Fibroblast of skin of right quadriceps (primary cell): Measurements from ENCODE around the gene LGALS7.
"Not testable (repeated sequence)": the region's sequence is repeated elsewhere in the genome, so short reads cannot be mapped to it uniquely, and the experiment has no call there.

Experiments used
- DNase-seq: peaks from one replicate; pipeline ENCODE4 v3.0.0-alpha.2; 2013

The LGALS7 gene

DNA sequence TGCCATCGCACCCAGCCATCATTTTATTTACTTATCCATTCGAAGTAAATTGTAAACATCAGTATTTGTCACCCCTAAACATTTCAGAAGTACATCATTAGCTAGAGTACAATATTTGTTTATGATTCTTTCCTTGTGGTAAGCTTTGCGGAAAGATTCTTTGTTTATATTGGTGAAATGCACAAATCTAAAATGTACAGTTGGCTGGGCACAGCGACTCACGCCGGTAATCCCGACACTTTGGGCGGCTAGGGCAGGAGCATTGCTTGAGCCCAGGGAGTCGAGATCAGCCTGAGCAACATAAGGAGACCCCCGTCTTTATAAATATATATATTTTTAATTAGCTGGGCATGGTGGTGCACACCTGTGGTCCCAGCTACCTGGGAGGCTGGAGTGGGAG lies 25.8 kb upstream of the LGALS7 start:
- no peak for DNase-seq

DNA sequence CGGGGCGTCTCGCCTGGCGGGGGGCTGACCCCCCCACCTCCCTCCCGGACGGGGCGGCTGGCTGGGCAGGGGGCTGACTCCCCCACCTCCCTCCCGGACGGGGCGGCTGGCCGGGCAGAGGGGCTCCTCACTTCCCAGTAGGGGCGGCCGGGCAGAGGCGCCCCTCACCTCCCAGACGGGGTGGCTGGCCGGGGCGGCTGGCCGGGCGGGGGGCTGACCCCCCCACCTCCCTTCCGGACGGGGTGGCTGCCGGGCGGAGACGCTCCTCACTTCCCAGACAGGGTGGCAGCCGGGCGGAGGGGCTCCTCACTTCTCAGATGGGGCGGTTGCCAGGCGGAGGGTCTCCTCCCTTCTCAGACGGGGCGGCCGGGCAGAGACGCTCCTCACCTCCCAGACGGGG lies 24.5 kb upstream of the LGALS7 start:
- DNase-seq = not testable (repeated sequence)

DNA sequence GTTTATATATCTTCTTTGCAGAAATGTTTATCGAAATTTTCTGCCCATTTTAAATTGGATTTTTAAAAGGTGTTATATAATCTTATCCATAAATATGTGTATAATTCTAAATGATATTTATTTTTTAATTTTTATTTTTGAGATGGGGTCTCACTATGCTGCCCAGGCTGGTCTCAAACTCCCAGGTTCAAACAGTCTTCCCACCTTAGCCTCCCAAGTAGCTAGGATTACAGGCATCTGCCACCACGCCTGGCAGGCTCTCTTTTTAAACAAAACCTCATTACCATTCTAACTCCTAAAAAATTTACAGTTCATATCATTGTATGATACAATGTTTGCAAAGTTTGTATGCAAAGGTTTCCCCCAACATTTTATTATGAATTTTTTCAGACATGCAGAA lies 22.8 kb upstream of the LGALS7 start:
- DNase-seq = no peak

DNA sequence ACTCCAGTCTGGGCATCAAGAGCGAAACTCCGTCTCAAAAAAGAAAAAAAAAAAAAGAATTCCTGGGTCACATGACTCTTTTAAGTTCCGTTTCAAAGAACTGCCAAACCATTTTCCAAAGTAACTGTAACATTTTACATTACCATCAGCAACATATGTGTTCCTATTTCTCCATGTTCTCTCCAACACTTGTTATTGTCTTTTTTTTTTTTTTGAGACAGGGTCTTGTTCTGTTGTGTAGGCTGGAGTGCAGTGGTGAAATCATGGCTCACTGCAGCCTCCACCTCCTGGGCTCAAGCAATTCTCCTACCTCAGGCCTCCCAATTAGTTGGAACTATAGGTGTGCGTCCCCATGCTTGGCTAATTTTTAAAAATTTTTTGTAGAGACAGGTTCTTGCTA lies 22.2 kb upstream of the LGALS7 start:
- no peak for DNase-seq

DNA sequence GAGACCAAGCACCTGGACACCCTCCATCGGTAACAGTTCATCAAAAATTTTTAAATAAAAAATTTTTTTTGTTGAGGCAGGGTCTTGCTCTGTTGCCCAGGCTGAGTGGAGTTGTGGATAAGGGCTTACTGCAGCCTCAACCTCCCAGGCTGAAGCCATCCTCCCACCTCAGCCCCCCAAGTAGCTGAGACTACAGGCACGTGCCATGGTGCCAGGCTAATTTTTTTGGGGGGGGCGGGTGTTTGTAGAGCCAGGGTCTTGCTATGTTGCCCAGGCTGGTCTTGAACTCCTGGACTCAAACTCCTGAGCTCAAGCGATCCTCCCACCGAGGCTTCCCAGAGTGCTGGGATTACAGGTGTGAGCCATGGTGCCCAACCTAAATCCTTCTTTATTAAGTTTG lies 20.4 kb upstream of the LGALS7 start:
- DNase-seq = no peak

DNA sequence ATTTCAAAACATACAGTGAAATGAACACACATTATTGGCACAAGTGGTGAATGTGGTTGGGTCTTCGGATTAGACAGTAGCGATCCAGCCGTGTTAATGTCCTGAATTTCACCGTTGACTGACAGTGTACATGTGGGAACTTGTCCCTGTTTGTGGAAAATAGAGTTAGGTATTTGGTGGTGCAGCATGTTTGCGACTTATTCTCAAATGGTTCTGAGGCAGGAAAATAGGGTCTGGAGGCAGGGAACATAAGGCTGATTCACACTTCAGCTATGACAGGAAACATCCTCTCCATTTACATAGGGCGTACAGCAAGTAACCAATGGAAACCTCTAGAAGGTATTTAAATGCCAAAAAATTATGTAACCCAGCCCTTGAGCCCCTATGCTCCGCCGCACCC lies 19.9 kb upstream of the LGALS7 start:
- peak; percentile 51 for DNase-seq

DNA sequence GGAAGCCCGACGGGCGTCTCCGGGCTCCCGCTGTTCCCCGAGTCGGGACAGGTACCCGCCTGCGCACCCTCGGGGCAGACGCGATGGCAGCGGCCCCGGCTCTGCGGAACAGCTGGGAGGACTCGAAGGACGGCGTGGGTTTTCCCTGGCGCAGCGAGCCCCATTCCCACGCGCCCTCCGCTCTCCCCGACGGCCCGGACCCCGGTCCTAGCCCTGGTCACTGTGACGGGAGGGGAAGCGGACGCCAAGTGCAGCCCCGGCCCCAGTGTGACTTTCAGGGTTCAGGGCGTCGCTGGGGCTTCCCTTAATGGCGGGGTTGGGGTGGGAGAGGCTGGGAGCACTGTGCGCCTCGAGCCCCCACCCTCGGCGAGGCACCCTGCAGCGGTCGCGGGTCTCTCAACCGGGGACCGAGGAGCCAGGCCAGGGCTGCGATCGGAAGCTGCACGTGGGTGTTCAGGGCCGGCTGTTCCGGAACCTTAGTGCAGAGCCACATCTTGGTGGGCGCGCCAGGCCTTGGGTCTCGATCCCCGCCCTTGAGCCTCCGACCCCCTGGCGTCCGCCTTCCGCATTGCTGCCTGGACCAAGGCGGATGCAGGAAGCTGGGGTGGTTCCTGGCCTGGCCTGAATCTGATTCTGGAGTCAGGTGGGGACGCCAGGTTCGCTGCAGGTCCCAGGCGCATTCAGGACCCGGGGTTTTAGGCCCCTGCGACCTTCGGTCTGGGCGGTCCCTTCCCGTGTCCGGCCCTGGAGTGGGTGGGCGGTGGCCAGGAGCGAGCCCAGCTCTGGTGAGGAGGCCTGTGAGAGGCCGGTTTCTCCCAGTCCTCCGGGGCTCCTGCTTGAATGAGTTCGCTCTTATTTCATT lies 19.2 kb upstream of the LGALS7 start:
- no peak for DNase-seq

DNA sequence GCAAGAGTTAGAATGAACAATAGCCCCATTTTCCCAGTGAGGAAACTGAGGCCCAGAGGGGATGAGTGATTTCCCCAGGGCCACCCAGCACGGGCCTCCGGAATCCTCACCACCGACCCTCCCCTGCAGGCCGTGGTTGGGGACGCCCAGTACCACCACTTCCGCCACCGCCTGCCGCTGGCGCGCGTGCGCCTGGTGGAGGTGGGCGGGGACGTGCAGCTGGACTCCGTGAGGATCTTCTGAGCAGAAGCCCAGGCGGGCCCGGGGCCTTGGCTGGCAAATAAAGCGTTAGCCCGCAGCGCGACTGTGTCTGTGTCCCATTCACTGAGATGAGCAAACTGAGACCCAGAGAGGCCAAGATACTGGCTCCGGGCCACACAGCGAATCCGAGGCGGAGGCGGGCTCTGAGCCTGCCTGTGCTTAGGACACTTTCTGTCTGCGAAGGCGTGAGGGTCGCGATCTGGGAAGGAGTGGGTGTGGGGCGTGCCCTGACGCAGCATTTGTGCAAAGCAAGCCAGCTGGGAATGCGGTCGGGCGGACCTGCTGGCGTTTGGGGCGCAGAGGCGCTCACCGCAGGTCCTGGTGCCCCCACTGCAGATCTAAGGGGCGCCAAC lies 18.2 kb upstream of the LGALS7 start:
- not testable (repeated sequence) for DNase-seq

DNA sequence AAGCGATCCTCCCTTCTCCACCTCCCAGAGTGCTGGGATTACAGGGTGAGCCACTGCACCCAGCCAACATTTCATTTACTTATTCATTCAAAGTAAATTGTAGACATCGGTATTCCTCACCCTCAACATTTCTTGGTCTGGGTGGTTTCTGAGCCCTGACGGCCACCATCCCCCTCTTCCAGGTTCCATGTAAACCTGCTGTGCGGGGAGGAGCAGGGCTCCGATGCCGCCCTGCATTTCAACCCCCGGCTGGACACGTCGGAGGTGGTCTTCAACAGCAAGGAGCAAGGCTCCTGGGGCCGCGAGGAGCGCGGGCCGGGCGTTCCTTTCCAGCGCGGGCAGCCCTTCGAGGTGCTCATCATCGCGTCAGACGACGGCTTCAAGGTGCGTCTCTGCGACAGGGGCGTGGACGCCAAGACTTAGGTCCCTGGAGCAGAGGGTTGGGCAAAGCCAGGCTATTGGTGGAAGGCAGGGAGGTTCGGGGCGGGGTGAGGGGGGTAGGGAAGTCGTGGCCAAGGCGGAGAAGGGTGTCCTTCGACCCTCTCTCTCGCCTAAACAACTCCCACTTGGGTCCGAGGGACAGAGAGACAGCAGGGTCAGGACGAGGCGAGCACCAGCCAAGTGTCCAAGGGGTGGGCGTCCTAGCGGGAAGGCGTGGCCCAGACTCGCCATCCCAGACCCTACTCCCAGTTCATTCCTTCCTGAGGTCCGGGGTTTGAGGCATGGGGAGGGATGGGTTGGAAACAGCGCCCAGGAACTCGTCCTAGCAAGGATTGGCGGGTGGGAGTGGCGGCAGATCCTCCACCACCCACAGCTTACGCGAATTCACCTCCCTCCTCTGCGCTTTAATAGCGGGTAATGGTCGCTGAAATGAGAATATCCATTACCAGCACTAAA lies 17.4 kb upstream of the LGALS7 start:
- not testable (repeated sequence) for DNase-seq

DNA sequence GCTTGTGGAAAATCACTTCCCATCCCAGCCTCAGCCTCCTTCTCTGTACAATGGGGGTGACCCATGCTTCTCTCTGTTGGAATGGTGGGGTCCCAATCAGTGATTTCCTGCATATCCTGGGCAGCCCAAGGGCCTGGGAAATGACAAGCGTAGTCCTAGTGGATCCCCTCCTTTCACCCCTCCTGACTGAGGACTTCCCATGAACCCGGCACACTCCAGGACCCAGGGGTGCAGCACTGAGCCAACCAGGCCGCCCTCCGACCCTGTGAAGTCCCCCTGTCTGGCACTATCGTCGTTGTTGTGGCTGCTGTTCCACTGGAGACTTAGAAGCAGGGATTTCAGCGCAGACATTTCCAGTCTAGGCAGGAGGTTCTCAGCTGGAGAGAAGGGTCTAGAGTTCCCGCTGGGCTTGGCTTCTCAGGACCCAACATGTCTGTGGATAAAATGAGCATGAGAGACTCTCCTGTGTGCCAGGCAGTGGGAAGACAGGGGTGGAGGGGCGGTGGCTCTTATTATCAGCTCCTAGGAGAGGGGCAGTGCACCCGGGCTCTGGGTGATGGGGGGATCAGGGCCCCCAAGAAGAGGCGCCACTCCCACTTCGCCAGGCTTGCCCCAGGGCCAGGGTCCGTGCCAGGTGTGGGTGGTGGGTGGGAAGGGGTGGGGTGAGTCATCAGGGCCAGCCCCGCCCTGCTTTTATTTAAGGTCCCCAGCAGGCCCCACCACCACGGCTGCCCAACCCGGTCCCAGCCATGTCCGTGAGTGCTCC lies 15.3 kb upstream of the LGALS7 start, which contains the start of gene LGALS7B:
TSS of gene LGALS7B (plus strand) at position 723 of the 766 bp plus-strand sequence. CDS start at position 750, 27 bp downstream.
- no peak for DNase-seq

DNA sequence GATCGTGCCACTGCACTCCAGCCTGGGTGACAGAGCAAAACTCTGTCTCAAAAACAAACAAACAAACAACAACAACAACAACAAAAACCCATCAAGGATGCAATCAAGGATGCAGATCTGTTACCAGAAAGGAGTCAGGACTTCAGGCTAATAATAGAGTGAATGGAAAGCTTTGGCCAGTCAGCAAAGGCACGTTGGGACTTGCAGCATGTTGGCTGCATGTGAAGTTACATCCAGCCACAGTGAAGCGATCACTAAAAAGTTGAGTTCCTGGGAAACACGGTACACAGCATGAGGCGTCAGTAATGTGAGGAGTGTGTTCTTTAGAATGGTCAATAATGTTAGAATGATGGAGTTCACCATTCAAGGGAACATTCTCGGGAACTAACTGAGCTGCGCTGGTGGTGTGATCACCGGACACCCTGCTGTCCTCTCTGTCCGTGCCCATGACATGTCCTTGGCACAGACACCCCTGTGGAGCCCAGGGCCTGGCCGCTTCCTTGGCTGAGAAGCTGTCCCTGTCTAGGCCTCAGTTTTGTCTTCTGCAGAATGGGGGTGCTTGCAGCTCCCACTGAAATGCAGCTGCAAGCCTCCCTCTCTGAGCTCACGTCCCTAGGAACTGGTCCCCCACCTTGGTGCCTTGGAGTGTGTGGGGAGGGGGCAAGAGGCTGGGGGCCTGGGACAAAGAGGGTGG lies 13.4 kb upstream of the LGALS7 start:
- no peak for DNase-seq

DNA sequence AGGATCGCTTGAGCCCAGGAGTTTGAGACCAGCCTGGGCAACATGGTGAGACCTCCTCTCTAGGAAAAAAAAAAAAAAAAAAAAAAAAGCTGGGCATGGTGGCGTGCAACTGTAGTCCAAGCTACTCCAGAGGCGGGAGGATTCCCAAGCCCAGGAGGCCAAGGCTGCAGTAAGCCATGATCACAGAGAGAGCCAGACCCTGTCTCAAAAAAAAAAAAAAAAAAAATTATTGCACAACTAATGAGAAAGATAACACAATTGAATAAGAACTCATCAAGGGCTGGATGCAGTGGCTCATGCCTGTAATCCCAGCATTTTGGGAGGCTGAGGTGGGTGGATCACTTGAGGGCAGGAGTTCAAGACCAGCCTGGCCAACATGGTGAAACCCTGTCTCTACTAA lies 12.7 kb upstream of the LGALS7 start:
- not testable (repeated sequence) for DNase-seq

DNA sequence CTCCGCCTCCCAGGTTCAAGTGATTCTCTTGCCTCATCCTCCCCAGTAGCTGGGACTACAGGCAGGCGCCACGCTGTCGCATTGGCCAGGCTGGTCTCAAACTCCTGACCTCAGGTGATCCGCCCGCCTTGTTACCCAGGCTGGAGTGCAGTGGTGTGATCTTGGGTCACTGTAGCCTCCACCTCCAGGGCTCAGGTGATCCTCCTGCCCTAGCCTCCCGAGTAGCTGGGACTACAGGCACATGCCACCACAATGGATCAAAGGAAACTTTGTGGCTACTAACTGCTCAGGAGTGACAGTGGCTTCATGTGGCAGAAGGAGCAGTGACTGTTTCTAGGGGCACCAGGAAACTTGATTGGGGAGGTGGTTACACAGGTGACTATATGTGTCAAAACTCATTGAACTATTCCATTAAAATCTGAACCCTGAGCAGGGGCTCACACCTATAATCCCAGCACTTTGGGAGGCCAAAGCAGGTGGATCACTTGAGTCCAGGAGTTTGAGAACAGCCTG lies 11.9 kb upstream of the LGALS7 start:
- no peak for DNase-seq

DNA sequence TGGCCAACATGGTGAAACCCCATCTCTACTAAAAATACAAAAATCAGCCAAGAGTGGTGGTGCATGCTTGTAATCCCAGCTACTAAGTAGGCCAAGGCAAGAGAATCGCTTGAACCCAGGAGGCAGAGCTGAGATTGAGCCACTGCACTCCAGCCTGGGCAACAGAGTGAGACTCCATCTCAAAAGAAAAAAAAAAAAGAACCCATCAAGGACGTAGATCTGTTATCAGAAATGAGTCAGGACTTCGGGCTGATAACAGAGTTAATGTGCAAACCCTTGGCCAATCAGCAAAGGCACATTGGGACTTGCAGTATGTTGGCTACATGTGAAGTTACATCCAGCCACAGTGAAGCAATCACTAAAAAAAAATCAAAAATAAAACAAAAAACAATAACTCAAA lies 10.9 kb upstream of the LGALS7 start:
- DNase-seq = no peak

DNA sequence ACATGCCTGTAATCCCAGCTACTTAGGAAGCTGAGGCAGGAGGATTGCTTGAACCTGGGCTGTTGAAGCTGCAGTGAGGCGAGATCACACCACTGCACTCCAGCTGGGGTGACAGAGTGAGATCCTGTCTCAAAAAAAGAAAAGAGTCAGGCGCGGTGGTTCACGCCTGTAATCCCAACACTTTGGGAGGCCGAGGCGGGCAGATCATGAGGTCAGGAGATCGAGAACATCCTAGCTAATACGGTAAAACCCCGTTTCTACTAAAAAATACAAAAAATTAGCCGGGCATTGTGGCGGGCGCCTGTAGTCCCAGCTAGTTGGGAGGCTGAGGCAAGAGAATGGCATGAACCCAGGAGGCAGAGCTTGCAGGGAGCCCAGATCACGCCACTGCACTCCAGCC lies 8.9 kb upstream of the LGALS7 start:
- DNase-seq = not testable (repeated sequence)

DNA sequence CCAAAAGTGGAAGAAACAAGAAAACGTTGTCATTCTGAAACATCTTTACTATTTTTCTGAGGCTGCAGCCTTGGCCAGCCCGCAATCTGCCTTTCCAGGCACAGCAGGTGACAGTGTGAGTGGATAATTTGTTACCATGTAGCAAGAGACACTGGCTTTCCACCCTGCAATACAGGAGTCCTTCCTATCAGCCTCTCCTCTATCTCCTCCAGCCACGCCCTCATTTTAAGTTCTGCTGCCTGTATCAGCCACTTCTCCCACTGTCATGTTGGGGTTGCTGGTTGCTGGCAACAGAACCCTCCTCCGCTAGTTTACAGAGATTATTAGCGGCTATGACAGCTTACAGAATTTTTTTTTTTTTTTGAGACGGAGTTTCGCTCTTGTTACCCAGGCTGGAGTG lies 7.7 kb upstream of the LGALS7 start:
- no peak for DNase-seq

DNA sequence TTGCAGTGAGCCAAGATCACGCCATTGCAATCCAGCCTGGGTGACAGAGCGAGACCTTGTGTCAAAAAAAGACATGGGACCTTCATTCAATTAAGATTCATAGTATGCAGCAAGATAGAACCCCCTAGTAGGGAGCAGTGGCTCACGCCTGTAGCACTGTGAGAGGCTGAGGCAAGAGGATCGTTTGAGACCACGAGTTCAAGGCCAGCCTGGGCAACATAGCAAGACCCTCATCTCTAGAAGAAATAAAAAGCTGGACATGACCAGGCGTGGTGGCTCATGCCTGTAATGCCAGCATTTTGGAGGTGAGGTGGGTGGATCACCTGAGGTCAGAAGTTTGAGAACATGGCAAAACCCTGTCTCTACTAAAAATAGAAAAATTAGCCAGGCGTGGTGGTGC lies 7.1 kb upstream of the LGALS7 start:
- DNase-seq = no peak

DNA sequence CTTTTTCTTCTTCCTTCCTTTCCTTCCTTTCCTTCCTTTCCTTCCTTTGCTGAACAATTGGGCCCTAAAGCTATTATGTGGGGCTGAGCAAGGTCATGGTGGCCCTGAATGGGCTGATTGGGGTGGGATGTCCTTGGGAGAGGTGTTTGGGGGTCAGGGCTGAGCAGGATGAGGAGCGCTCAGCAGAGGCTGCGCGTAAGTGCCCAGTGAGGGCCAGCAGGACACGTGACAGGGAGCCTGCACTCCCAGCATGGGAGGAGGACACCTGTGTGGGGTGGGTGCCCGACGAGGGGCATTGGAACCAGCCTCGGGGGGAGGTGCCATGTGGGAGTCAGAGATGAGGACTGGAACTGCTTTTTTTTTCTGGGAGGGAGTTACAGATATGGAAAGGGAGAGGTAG lies 5.4 kb upstream of the LGALS7 start:
- no peak for DNase-seq

DNA sequence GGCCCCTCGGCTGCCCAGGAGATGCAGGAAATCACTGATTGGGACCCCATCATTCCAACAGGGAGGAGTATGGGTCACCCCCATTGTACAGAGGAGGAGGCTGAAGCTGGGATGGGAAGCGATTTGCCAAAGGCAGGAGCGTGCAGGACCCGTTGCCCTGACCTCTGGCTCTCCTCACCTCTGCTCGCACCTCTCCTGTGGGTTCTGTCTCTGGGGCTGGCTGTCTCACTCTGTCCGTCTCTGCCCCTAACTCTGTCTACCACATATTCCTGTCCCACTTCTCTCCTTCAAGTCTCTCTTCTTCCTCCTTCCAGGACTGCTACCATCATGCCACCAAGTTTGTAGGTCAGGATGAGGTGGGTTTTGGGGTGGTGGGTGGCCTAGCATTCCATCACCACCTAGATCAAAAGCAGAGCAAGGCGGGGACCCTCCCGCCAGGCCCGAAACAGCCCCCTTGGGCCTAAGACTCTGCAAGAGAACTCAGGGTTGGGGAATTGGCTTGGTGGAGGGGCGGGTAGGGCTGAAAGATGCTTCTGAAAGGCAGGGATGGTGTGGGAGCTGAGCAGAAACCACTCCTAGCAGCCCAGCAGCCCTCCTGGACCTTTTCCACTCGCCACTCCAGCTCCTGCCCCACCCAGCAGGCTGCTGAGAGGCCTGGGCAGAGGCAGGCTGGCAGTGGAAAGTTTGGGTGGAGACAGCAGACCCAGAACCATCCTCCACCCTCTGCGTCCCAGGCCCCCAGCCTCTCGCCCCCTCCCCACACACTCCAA lies 1.0 kb upstream of the LGALS7 start:
- no peak for DNase-seq

DNA sequence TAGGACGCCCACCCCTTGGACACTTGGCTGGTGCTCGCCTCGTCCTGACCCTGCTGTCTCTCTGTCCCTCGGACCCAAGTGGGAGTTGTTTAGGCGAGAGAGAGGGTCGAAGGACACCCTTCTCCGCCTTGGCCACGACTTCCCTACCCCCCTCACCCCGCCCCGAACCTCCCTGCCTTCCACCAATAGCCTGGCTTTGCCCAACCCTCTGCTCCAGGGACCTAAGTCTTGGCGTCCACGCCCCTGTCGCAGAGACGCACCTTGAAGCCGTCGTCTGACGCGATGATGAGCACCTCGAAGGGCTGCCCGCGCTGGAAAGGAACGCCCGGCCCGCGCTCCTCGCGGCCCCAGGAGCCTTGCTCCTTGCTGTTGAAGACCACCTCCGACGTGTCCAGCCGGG lies 1.7 kb downstream of the LGALS7 start:
- not testable (repeated sequence) for DNase-seq

DNA sequence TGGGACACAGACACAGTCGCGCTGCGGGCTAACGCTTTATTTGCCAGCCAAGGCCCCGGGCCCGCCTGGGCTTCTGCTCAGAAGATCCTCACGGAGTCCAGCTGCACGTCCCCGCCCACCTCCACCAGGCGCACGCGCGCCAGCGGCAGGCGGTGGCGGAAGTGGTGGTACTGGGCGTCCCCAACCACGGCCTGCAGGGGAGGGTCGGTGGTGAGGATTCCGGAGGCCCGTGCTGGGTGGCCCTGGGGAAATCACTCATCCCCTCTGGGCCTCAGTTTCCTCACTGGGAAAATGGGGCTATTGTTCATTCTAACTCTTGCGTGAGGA lies 2.4 kb downstream of the LGALS7 start:
- not testable (repeated sequence) for DNase-seq
